ENCODE data around the gene SMCP. TPM values are rescaled to one million over a fixed set of nuclear protein-coding genes. Genes with fewer than 3 reads are reported as not detected.

The SMCP gene
- total and polyA plus RNA-seq, 2 donors (not counting 1 experiment from before 2014, with no cell fraction given), result 0.12 to 0.17 TPM

DNA sequence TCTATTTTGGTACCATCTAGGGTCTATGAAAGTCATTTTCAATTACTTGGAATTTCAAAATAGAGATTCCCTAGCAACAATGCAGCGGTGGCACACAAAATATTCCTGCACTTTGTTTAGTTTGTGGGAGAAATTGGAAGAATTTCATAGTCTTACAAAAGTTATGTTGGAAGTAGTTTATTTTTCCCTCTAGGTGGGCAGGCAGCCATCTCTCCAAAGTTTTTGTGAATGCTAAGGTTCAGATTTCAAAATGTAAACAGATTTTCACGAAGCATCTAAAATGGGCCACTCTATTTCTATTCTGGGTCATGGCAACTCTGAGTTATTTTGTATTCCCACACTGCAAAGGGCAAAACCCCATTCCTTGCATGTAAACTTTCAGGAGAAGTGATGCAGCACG is 8.0 kb downstream of the SMCP start:
- Histone ChIP-seq H3K27ac (ENCODE audit: insufficient read depth, low read length) (no peak overlapping the region), H3K27me3 (ENCODE audit: control insufficient read depth, insufficient read depth, low read length) (no peaks in the 10 kb centered on the region), H3K36me3 (ENCODE audit: control insufficient read depth, insufficient read depth, low read length) (no peaks in the 10 kb centered on the region), H4K20me1 (ENCODE audit: control insufficient read depth, extremely low read depth, insufficient read depth, low read length) (no peaks in the 10 kb centered on the region), H3K4me2 (ENCODE audit: extremely low read depth, insufficient read depth, low read length) (no peak overlapping the region), H3K79me2 (ENCODE audit: control insufficient read depth, insufficient read depth, low read length) (no peaks in the 10 kb centered on the region), H2AFZ (ENCODE audit: low read length) (no peak overlapping the region), H3K4me3 (replicated peaks in 1 of 4; ENCODE audit: control extremely low read depth in 1 of 4, insufficient read depth in 1 of 4, low read depth in 3 of 4, low read length in 4 of 4) (no peak overlapping the region), H3K4me1 (ENCODE audit: control insufficient read depth, extremely low read depth, insufficient read depth, low read length) (peaks cover 10% of the 10 kb centered on the region), H3K9ac (ENCODE audit: insufficient read depth, low read length) (no peak overlapping the region), H3K9me3 (ENCODE audit: control insufficient read depth, insufficient read depth, low read depth, low read length) (no peaks in the 10 kb centered on the region)
- DNase-seq (ENCODE audit: low read depth in 2 of 2), result peak; percentile 7 to 22
- TF ChIP-seq, protein P1, sequence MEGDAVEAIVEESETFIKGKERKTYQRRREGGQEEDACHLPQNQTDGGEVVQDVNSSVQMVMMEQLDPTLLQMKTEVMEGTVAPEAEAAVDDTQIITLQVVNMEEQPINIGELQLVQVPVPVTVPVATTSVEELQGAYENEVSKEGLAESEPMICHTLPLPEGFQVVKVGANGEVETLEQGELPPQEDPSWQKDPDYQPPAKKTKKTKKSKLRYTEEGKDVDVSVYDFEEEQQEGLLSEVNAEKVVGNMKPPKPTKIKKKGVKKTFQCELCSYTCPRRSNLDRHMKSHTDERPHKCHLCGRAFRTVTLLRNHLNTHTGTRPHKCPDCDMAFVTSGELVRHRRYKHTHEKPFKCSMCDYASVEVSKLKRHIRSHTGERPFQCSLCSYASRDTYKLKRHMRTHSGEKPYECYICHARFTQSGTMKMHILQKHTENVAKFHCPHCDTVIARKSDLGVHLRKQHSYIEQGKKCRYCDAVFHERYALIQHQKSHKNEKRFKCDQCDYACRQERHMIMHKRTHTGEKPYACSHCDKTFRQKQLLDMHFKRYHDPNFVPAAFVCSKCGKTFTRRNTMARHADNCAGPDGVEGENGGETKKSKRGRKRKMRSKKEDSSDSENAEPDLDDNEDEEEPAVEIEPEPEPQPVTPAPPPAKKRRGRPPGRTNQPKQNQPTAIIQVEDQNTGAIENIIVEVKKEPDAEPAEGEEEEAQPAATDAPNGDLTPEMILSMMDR (conservative IDR thresholded peaks at IDR 0.05 in 1 of 2, IDR thresholded peaks at IDR 0.05 in 1 of 2; ENCODE audit: low read depth in 1 of 2, low read length in 2 of 2), result no peak
- TF ChIP-seq EZH2 (IDR thresholded peaks at IDR 0.05; ENCODE audit: low read length, missing control alignments), result no peak

DNA sequence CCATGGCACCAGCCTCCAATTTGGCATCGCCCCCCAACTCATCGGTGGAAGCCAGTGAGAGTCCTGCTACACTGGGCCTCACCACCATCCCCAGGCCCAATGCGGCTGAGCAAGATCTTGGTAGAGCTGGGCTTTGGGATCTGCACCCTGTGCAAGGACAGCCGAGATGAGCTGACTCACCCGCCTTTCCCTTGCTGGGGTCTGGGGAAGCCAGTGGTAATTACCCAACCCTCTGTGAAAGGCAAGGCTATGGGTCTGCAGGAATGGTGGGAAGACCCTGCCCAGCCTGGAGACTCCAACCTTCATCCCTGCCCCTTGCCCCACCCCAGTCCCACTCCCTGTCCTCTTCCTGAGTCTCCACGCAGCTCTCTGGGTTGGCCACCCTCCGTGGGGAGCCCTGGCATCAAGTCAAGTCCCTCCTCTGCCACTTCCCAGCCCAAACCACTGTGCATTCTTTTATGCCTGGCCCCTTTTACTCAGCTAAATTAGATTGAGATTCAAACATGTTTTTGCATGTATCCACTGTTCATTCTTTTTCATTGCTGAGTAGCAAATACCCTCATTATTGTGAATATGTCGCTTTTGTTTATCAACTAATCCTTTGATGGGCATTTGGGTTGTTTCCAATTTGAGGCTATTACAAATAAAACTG is 8.8 kb downstream of the SMCP start:
- DNase-seq (ENCODE audit: low read depth in 2 of 2), result no peak
- Histone ChIP-seq H4K20me1 (ENCODE audit: control insufficient read depth, extremely low read depth, insufficient read depth, low read length) (no peaks in the 10 kb centered on the region), H3K27ac (ENCODE audit: insufficient read depth, low read length) (no peak overlapping the region), H3K4me3 (replicated peaks in 1 of 4; ENCODE audit: control extremely low read depth in 1 of 4, insufficient read depth in 1 of 4, low read depth in 3 of 4, low read length in 4 of 4) (no peak overlapping the region), H3K79me2 (ENCODE audit: control insufficient read depth, insufficient read depth, low read length) (no peaks in the 10 kb centered on the region), H3K9me3 (ENCODE audit: control insufficient read depth, insufficient read depth, low read depth, low read length) (no peaks in the 10 kb centered on the region), H3K27me3 (ENCODE audit: control insufficient read depth, insufficient read depth, low read length) (no peaks in the 10 kb centered on the region), H3K9ac (ENCODE audit: insufficient read depth, low read length) (no peak overlapping the region), H3K4me1 (ENCODE audit: control insufficient read depth, extremely low read depth, insufficient read depth, low read length) (peaks cover 10% of the 10 kb centered on the region), H3K36me3 (ENCODE audit: control insufficient read depth, insufficient read depth, low read length) (no peaks in the 10 kb centered on the region), H2AFZ (ENCODE audit: low read length) (no peak overlapping the region), H3K4me2 (ENCODE audit: extremely low read depth, insufficient read depth, low read length) (no peak overlapping the region)
- TF ChIP-seq, protein P1 (conservative IDR thresholded peaks at IDR 0.05 in 1 of 2, IDR thresholded peaks at IDR 0.05 in 1 of 2; ENCODE audit: low read depth in 1 of 2, low read length in 2 of 2), result no peak
- TF ChIP-seq EZH2 (IDR thresholded peaks at IDR 0.05; ENCODE audit: low read length, missing control alignments), result no peak

DNA sequence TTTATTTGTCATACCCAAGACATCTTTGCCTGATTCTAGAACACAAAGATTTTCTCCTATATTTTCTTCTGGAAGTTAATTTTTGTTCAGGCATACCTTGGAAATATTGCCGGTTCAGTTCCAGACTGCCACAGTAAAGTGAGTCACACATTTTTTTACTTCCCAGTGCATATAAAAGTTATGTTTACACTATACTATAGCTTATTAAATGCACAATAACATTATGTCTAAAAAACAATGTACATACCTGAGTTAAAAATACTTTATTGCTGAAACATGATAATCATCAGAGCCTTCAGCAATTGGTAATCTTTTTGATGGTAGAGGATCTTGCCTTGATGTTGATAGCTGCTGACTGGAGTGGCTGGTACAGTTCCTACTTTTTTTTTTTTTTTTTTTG is 10.0 kb downstream of the SMCP start:
- Histone ChIP-seq H2AFZ (ENCODE audit: low read length) (no peak overlapping the region), H3K27ac (ENCODE audit: insufficient read depth, low read length) (no peak overlapping the region), H3K4me3 (replicated peaks in 1 of 4; ENCODE audit: control extremely low read depth in 1 of 4, insufficient read depth in 1 of 4, low read depth in 3 of 4, low read length in 4 of 4) (no peak overlapping the region), H3K4me2 (ENCODE audit: extremely low read depth, insufficient read depth, low read length) (no peak overlapping the region), H4K20me1 (ENCODE audit: control insufficient read depth, extremely low read depth, insufficient read depth, low read length) (no peaks in the 10 kb centered on the region), H3K9ac (ENCODE audit: insufficient read depth, low read length) (no peak overlapping the region), H3K36me3 (ENCODE audit: control insufficient read depth, insufficient read depth, low read length) (no peaks in the 10 kb centered on the region), H3K27me3 (ENCODE audit: control insufficient read depth, insufficient read depth, low read length) (no peaks in the 10 kb centered on the region), H3K9me3 (ENCODE audit: control insufficient read depth, insufficient read depth, low read depth, low read length) (no peaks in the 10 kb centered on the region), H3K4me1 (ENCODE audit: control insufficient read depth, extremely low read depth, insufficient read depth, low read length) (peaks cover 10% of the 10 kb centered on the region), H3K79me2 (ENCODE audit: control insufficient read depth, insufficient read depth, low read length) (no peaks in the 10 kb centered on the region)
- TF ChIP-seq, protein P1 (conservative IDR thresholded peaks at IDR 0.05 in 1 of 2, IDR thresholded peaks at IDR 0.05 in 1 of 2; ENCODE audit: low read depth in 1 of 2, low read length in 2 of 2), result no peak
- TF ChIP-seq EZH2 (IDR thresholded peaks at IDR 0.05; ENCODE audit: low read length, missing control alignments), result no peak
- no peak for DNase-seq (ENCODE audit: low read depth in 2 of 2)
